Measurements from ENCODE around the gene ZNF227. TPM values are rescaled to one million over a fixed set of nuclear protein-coding genes. Genes with fewer than 3 reads are reported as not detected.
"Not testable (repeated sequence)": the region's sequence is repeated elsewhere in the genome, so short reads cannot be mapped to it uniquely, and the experiment has no call there.

Gene ZNF227
- total RNA-seq, result 21.7 and 22.6 TPM in 2 replicates

DNA sequence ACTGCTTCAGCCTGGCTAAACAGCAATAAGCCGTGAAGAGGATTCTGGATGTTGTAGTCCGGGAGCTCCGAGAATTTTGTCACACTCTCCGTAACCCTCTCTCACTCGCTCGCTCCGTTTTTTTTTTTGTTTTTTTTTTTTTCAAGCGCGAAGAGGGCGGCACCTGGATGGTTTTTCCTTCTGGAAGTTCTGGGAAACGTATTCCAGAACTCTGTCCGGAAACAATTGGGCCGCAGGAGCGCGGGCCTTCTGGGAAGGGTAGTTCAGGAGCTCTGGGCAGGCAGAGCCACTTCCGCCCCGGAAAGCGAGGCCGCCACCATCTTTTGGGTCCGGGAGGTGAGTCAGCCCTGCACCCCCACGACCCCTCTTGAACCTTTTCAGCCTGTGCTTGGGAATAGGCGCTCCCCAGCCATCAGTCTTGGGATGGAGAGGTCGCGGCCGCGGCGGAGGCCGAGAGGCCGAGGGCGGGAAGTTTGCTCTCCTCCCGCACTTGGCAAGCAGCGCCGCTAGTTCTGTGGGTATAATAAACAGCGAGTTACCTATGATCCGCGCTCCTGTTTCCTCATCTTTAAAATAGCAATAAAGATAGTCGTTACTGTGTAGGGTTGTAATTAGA lies at the start of gene ZNF227:
Gene ZNF227, plus strand, starts transcription at position 283 of the 616 bp plus-strand sequence. CDS start 5,261 bp downstream, outside the sequence.
- Mint-ChIP-seq H3K27ac (peak within 1 kb of the TSS; percentile 79), H3K36me3 (ENCODE audit: low read depth) (peaks cover 22% of the 10 kb centered on the region)

DNA sequence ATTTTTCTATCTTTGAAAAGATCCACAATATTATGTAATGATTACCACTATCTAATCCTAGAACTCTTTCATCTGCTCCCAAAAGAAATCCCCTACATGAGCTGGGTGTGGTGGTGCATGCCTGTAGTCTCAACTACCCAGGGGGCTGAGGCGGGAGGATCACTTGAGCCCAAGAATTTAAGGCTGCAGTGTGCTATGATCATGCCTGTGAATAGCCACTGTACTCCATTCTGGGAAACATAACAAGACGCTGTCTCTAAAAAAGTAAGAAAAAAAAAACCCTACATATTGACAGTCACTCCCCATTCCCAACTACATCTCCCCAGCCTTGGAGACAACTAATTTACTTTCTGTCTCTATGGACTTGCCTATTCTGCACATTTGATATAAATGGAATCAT lies 48.5 kb upstream of the ZNF227 start:
- Mint-ChIP-seq H3K27me3 (ENCODE audit: insufficient read depth) (no peaks in the 10 kb centered on the region), H3K4me3 (no peak overlapping the region), H3K27ac (no peak overlapping the region), H3K4me1 (ENCODE audit: low read depth) (peaks cover 29% of the 10 kb centered on the region), H3K36me3 (ENCODE audit: low read depth) (peaks cover 26% of the 10 kb centered on the region), H3K9me3 (peaks cover 55% of the 10 kb centered on the region)
- DNase-seq (ENCODE audit: low spot score), result no peak
- intact Hi-C loops (cut with micrococcal nuclease), result loop anchor here (1.0 to 10.0 kb wide), 3 partner anchors 69 to 339 kb away; partner anchors contain the start of genes ZNF224, ZNF230 and ZNF283

More for the DNA sequence above, at the start of gene ZNF227:
- H3K9me3 Mint-ChIP-seq, result peaks cover 33% of the 10 kb centered on the region
- H3K27me3 Mint-ChIP-seq (ENCODE audit: insufficient read depth), result no peaks in the 10 kb centered on the region
- peak; percentile 70 for DNase-seq (ENCODE audit: low spot score)
- H3K4me3 Mint-ChIP-seq, result peak within 1 kb of the TSS; percentile 89
- H3K4me1 Mint-ChIP-seq (ENCODE audit: low read depth), result peaks cover 27% of the 10 kb centered on the region
- intact Hi-C loops (cut with micrococcal nuclease), result loop anchor here (1.0 to 2.0 kb wide), 10 partner anchors 47 to 385 kb away; partner anchors contain the start of genes ZNF155, ZNF180, ZNF222 and ZNF224

DNA sequence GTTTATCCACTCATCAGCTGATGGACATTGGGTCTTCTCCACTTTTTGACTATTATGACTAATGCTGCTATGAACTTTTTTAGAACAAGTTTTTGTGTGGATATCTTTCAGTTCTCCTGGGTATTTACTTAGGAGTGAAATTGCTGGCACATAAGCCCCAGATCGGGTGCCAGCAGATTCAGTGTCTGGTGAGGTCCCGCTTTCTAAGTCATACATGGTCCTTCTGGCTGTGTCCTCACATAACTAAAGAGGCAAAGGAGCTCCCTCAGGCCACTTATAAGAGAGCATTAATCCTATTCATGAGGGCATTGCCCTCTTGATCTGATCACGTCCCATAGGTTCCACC lies 48.0 kb upstream of the ZNF227 start:
- intact Hi-C loops (cut with micrococcal nuclease), result loop anchor here (1.0 to 10.0 kb wide), 3 partner anchors 70 to 339 kb away; partner anchors contain the start of genes ZNF224, ZNF230 and ZNF283
- DNase-seq (ENCODE audit: low spot score), result no peak
- Mint-ChIP-seq H3K36me3 (ENCODE audit: low read depth) (peaks cover 28% of the 10 kb centered on the region), H3K27ac (peak overlapping the region; percentile 84), H3K4me3 (peak overlapping the region; percentile 90), H3K4me1 (ENCODE audit: low read depth) (peaks cover 29% of the 10 kb centered on the region), H3K27me3 (ENCODE audit: insufficient read depth) (no peaks in the 10 kb centered on the region), H3K9me3 (peaks cover 54% of the 10 kb centered on the region)

DNA sequence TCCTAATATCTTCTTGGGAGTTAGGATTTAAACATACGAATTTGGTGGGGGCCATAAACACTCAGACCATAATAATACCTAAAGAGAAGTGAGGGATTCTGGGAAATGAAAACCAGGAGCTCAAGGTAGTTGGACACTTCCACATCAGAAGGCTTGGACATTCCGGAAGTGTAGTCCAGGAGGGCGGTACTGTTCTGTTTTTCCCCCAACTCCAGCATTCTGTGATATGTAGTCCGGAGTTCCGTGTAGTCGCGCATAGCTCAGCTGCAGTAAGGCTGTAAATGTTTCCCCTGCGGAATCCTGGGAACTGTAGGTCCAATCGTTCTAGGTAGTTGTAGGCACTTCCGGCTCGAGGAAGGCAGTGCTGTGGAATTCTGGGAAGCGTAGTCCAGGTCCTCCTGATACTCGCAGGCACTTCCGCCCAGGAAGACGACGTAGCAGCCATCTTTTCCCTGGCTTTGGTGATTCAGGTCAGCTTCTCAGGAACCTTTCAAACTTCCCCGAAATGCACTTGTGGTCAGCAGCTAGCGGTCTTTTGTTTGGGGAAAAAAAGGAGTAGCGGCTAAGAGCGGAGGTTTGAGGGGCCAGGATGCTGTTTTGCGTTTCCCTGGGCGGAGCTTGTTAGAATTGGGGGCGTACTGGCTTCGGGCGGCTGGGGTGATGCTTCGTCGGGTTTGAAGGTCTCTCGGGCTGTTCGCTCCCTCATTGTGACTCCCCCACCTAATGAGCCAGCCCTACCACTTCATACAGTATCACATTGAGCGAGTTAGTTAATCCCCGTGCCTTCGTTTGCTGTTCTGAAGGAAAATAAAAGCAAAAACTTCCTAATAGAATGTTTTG lies 47.4 kb upstream of the ZNF227 start, which contains the start of gene ZNF226:
Gene ZNF226, plus strand, starts transcription at position 428 of the 840 bp plus-strand sequence. CDS start 4,981 bp downstream, outside the sequence.
- Mint-ChIP-seq H3K4me1 (ENCODE audit: low read depth) (peaks cover 29% of the 10 kb centered on the region), H3K36me3 (ENCODE audit: low read depth) (peaks cover 33% of the 10 kb centered on the region), H3K4me3 (peak within 1 kb of the TSS; percentile 90), H3K9me3 (peaks cover 55% of the 10 kb centered on the region), H3K27ac (peak within 1 kb of the TSS; percentile 84), H3K27me3 (ENCODE audit: insufficient read depth) (no peaks in the 10 kb centered on the region)
- DNase-seq (ENCODE audit: low spot score), result peak; percentile 71
- intact Hi-C loops (cut with micrococcal nuclease), result loop anchor here (1.0 to 10.0 kb wide), 9 partner anchors 24 to 340 kb away; partner anchors contain the start of genes ZNF180, ZNF224, ZNF225 and ZNF227

DNA sequence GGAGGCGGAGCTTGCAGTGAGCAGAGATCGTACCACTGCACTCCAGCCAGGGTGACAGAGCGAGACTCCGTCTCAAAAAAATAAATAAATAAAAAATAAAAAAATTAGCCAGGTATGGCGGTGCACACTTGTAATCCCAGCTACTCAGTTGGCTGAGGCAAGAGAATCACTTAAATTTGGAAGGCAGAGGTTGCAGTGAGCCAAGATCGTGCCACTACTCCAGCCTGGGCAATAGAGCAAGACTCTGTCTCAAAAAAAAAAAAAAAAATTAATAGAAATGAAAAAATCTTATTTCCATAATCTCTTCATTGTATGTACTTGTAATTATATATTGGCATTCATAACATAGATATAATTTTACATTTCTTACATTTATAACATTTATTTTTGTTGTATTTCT lies 41.7 kb upstream of the ZNF227 start:
- Mint-ChIP-seq H3K9me3 (peaks cover 65% of the 10 kb centered on the region), H3K36me3 (ENCODE audit: low read depth) (peaks cover 82% of the 10 kb centered on the region)
- H3K27ac Mint-ChIP-seq, result not testable (repeated sequence)

DNA sequence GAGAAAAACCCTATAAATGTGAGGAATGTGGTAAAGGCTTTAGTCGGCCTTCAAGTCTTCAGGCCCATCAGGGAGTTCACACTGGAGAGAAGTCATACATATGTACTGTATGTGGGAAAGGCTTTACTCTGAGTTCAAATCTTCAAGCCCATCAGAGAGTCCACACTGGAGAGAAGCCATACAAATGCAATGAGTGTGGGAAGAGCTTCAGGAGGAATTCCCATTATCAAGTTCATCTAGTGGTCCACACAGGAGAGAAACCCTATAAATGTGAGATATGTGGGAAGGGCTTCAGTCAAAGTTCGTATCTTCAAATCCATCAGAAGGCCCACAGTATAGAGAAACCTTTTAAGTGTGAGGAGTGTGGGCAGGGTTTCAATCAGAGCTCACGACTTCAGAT lies 35.7 kb upstream of the ZNF227 start:
- H3K27ac Mint-ChIP-seq, result no peak overlapping the region
- no peaks in the 10 kb centered on the region for H3K4me1 Mint-ChIP-seq (ENCODE audit: low read depth)
- H3K4me3 Mint-ChIP-seq, result no peak overlapping the region
- intact Hi-C loops (cut with micrococcal nuclease), result no loop called here
- peaks cover 66% of the 10 kb centered on the region for H3K36me3 Mint-ChIP-seq (ENCODE audit: low read depth)
- H3K27me3 Mint-ChIP-seq (ENCODE audit: insufficient read depth), result no peaks in the 10 kb centered on the region
- peaks cover 86% of the 10 kb centered on the region for H3K9me3 Mint-ChIP-seq
- no peak for DNase-seq (ENCODE audit: low spot score)

More for the DNA sequence above, 41.7 kb upstream of the ZNF227 start:
- peaks cover 18% of the 10 kb centered on the region for H3K4me1 Mint-ChIP-seq (ENCODE audit: low read depth)
- H3K27me3 Mint-ChIP-seq (ENCODE audit: insufficient read depth); intact Hi-C loops (cut with micrococcal nuclease); H3K4me3 Mint-ChIP-seq; DNase-seq (ENCODE audit: low spot score): not testable (repeated sequence)

DNA sequence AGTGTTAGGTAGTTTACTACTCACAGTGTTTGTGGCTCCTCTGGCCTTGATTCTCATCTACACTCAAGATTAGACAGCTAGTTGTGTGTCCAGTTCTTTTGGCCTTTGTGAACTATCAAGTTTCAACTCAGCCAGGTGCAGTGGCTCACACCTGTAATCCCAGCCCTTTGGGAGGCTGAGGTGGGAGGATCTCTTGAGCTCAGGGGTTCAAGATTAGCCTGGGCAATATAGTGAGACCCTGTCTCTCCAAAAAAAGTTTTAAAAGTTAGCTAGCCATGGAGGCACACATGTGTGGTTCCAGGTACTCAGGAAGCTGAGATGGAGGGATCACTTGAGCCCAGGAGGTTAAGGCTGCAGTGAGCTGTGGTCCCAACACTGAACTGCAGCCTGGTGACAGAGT lies 31.4 kb upstream of the ZNF227 start:
- Mint-ChIP-seq H3K9me3 (peaks cover 74% of the 10 kb centered on the region), H3K27ac (no peak overlapping the region), H3K36me3 (ENCODE audit: low read depth) (peaks cover 22% of the 10 kb centered on the region), H3K27me3 (ENCODE audit: insufficient read depth) (no peaks in the 10 kb centered on the region), H3K4me1 (ENCODE audit: low read depth) (no peaks in the 10 kb centered on the region), H3K4me3 (no peak overlapping the region)
- intact Hi-C loops (cut with micrococcal nuclease), result no loop called here
- DNase-seq (ENCODE audit: low spot score), result no peak

DNA sequence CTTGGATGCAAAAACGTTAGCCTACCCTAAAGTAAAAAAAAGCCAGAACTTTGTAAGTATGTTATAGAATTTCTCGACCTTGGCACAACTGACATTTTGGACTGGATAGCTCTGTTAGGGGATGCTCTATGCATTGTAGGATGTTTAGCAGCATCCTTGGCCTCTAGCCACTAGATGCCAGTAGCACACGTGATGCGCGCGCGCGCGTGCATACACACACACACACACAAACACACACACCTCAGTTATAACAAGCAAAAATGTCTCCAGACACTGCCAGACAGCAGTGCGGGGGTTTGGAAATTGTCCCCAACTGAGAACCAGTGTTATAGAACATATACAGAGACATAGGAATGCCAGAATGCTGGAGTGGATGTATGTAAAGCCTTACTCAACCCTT lies 30.2 kb upstream of the ZNF227 start:
- H3K4me1 Mint-ChIP-seq (ENCODE audit: low read depth), result no peaks in the 10 kb centered on the region
- no peak for DNase-seq (ENCODE audit: low spot score)
- no peak overlapping the region for H3K27ac Mint-ChIP-seq
- no peak overlapping the region for H3K4me3 Mint-ChIP-seq
- intact Hi-C loops (cut with micrococcal nuclease), result no loop called here
- no peaks in the 10 kb centered on the region for H3K27me3 Mint-ChIP-seq (ENCODE audit: insufficient read depth)
- H3K9me3 Mint-ChIP-seq, result peaks cover 67% of the 10 kb centered on the region
- peaks cover 11% of the 10 kb centered on the region for H3K36me3 Mint-ChIP-seq (ENCODE audit: low read depth)

DNA sequence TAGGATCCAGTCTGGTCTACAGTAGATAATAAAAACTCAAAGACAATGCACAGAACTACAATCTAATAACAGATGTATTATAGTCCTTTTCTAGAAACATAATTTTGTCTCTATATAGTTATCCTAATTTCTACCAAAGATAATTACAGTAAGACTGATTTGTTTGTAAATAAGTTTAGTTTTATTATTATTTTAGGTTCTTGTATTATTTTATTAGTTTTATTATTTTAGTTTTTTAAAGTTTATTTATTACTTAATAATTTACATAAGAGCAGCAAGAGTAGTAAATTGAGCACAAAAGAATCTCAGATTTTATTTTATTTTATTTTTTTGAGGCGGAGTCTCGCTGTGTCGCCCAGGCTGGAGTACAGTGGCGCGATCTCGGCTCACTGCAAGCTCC lies 22.3 kb upstream of the ZNF227 start:
- H3K36me3 Mint-ChIP-seq (ENCODE audit: low read depth), result no peaks in the 10 kb centered on the region
- no peaks in the 10 kb centered on the region for H3K27me3 Mint-ChIP-seq (ENCODE audit: insufficient read depth)
- no peak overlapping the region for H3K4me3 Mint-ChIP-seq
- peaks cover 52% of the 10 kb centered on the region for H3K9me3 Mint-ChIP-seq
- no peak overlapping the region for H3K27ac Mint-ChIP-seq
- no peaks in the 10 kb centered on the region for H3K4me1 Mint-ChIP-seq (ENCODE audit: low read depth)
- intact Hi-C loops (cut with micrococcal nuclease), result no loop called here
- DNase-seq (ENCODE audit: low spot score), result no peak

DNA sequence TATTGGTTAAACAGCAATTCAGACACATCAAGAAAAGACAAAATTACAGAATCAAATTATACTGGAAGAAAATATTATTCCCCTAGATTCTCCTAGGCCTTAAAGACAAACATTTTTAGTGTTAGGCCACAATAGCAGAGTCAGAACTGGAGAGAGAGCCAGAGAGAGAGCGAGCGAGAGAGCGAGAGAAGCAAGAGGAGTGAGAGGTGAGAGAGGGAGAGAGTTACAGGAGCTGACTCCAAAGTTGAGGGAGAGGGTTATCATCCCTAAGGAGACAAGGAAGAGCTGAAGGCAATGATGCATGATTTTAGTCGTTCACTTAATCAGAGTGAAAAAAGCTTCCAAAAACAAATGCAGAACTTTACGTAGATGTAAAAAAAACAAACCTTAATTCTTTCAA lies 20.2 kb upstream of the ZNF227 start:
- Mint-ChIP-seq H3K27me3 (ENCODE audit: insufficient read depth) (no peaks in the 10 kb centered on the region), H3K36me3 (ENCODE audit: low read depth) (no peaks in the 10 kb centered on the region), H3K4me1 (ENCODE audit: low read depth) (no peaks in the 10 kb centered on the region), H3K4me3 (no peak overlapping the region), H3K9me3 (peaks cover 50% of the 10 kb centered on the region), H3K27ac (no peak overlapping the region)
- DNase-seq (ENCODE audit: low spot score), result no peak
- intact Hi-C loops (cut with micrococcal nuclease), result no loop called here

DNA sequence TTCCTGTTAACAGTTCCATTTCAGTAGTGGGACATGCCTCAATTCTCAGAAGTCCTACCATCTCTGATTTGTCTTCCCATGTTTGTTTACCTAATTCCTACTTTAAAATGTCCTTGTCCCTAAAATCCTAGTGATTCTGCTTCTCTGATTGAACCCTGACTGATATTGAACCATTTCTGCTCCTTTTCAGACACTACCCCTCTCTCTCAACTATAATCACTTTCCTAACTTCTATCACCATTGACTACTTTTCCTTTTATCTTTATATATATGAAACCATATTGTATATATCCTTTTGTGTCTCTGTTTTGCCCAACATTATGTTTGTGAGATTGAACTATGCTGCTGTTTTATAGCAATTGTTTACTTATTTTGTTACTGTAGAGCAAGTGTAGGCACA lies 15.6 kb upstream of the ZNF227 start:
- H3K9me3 Mint-ChIP-seq, result peaks cover 24% of the 10 kb centered on the region
- no peak for DNase-seq (ENCODE audit: low spot score)
- intact Hi-C loops (cut with micrococcal nuclease), result no loop called here
- no peaks in the 10 kb centered on the region for H3K27me3 Mint-ChIP-seq (ENCODE audit: insufficient read depth)
- no peak overlapping the region for H3K27ac Mint-ChIP-seq
- no peaks in the 10 kb centered on the region for H3K4me1 Mint-ChIP-seq (ENCODE audit: low read depth)
- H3K36me3 Mint-ChIP-seq (ENCODE audit: low read depth), result no peaks in the 10 kb centered on the region
- no peak overlapping the region for H3K4me3 Mint-ChIP-seq

DNA sequence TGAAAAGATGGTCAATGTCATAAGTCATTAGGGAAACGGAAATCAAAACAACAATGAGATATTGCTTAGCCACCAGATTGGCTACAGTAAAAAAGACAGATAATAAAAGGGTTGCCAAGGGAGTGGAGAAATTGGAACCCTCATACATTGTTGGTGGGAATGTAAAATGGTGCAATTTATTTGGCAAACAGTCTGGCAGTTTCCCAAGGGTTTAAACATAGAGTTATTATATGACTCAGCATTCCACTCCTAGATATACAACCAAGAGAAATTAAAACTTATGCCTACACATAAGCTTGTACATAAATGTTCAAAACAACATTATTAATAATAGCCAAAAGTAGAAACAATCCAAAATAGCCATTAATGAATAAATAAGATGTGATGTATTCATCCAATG lies 9.9 kb upstream of the ZNF227 start:
- H3K9me3 Mint-ChIP-seq, result peaks cover 25% of the 10 kb centered on the region
- no peak for DNase-seq (ENCODE audit: low spot score)
- H3K27ac Mint-ChIP-seq, result no peak overlapping the region
- H3K4me3 Mint-ChIP-seq, result no peak overlapping the region
- intact Hi-C loops (cut with micrococcal nuclease), result no loop called here
- peaks cover 3% of the 10 kb centered on the region for H3K36me3 Mint-ChIP-seq (ENCODE audit: low read depth)
- peaks cover 6% of the 10 kb centered on the region for H3K4me1 Mint-ChIP-seq (ENCODE audit: low read depth)
- peaks cover 2% of the 10 kb centered on the region for H3K27me3 Mint-ChIP-seq (ENCODE audit: insufficient read depth)

DNA sequence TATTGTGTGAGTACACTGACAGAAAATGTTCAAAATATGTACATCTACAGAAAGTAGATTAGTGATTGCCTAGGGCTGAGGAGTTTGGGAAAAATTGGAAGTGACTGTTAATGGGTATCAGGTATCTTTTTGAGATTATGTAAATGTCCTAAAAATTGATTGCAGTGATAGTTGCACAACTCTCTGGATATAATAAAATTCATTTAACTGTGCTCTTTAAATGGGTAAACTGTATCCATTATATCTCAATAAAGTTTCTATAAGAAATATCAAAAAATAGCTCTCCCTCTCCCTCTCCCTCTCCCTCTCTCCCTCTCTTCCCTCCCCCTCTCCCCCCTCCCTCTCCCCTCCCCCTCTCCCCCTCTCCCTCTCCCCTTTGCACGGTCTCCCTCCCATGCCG lies 9.4 kb upstream of the ZNF227 start:
- Mint-ChIP-seq H3K9me3 (peaks cover 29% of the 10 kb centered on the region), H3K36me3 (ENCODE audit: low read depth) (peaks cover 4% of the 10 kb centered on the region), H3K4me3 (no peak overlapping the region), H3K27me3 (ENCODE audit: insufficient read depth) (peaks cover 2% of the 10 kb centered on the region), H3K4me1 (ENCODE audit: low read depth) (peaks cover 11% of the 10 kb centered on the region), H3K27ac (no peak overlapping the region)
- no peak for DNase-seq (ENCODE audit: low spot score)
- intact Hi-C loops (cut with micrococcal nuclease), result no loop called here

All from activated T-helper 1 cell treated with anti-CD3 and anti-CD28 coated beads, Interleukin-12 subunit alpha, Interleukin-12 subunit beta, Interleukin-2, Interleukin-4 antibody, amounts not matched to agents 30 ng/mL and 10 ng/mL and 1 ng/mL, durations not matched to agents 14 hours and 24 hours and 36 hours (primary cell).